Iris pigment epithelial cell (primary cell): Measurements from ENCODE around the gene JPH4.
"Not testable (repeated sequence)": the region's sequence is repeated elsewhere in the genome, so short reads cannot be mapped to it uniquely, and the experiment has no call there.

Experiments
- DNase-seq: peaks from one replicate; pipeline ENCODE4 v3.0.0-alpha.2; 2011; ENCODE audit warnings: low read depth

JPH4 gene

DNA sequence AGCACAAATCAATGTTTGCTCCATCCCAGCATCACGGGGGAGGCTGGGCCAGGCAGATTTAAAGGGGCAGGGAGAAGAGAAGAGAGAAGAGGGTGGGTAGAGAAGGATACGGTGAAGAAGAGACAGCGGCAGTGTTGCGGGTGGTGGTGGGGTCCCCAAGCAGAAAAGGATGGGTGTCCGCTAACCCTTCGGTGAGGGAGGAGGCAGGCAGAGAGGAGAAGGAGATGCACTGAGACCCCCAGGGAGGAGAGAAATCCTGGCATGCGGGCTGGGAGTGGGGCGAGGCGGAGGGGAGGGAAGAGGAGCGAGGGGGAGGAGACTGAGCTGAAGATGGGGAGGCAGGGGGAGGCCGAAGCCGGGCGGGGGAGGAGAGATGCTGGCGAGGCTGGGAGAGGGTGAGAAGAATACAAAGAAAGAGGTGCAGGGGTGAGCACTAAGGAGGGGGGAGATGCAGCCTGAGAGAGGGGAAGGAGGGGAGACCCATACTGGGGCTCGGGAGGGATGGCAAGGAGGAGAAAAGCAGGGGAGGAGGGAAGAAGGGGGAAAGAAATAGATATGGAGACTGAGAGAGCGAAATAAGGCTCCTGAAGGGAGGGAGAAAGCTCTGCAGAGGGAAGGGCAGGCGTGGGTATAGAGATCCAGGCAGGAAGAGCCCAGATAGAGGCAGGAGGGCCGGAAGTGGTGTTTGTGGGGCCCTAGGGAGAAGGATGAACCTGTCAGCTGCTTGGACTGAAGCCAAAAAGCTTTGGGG is at the start of gene JPH4:
JPH4 (minus strand) TSS at position 231 of the 751 bp plus-strand sequence. CDS start 1,337 bp downstream, outside the sequence.
- no peak for DNase-seq

- no peak for DNase-seq
These were observed 49.4 kb upstream of the JPH4 start for GRCh38 chr14:23627961-23628360.

DNA sequence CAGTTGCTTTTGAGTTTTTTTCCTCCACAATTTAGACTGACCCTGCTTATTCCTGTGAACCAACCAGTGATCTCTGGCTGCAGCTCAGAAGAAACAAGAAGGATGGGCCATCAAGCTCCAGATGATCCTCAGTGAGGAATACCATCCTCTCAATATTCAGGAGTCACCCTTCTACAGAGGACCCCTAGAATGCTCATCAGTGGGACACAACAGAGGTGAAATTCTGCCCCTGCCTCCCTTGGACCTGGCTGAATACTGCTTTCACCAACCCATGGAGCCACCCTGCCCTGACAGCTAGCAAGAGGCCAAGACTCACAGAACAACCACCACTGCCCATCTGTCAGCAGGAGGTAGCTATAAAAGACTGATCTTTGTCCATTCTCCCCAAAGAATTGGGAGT is 48.4 kb upstream of the JPH4 start:
- no peak for DNase-seq

DNA sequence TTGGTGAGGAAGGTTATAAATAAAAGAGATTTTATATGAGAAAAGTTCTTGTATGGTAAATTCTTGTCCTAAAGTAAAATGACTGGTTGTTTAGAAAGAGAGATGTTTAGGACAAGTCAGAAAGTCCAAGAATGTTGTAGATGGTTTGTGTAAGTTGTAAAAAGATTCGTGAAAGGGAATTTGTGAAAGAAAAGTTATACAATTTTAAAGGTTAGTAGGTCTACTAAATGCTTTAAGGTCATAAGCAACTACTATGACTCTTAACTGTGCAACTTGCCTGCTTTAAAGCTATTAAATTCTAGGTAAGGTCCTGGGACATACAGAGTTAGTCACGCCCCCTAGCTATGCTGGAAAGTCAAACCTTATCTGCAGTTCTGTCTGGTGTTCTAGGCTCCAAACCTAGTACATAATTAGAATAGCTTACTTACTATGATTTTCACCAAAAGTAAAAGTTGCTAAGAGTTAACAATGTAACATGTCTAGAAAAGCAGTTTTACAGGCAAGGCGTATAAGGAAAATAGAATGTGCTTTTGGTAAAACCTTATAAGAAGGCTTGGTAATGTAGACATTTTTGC is 46.3 kb upstream of the JPH4 start:
- no peak for DNase-seq

DNA sequence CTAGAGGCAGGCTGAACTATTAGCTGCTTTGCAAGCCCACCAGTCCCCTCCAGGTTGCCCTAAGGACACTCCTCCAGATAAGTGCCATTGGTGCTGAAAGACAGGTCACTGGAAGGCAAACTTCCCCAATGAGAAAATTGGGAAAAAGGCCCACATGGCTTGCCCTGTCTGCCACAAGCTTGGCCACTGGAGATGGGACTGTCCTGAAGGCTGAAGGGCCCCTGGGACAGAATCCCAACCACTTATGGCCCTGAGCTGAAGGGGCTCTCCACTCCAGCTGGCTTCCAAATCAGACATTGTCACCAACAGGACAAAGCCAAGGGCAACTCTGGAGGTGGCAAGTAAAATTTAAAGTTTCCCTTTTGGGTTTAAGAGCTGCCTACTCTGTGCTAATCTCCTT is 45.4 kb upstream of the JPH4 start:
- no peak for DNase-seq

GRCh38 chr14:23622990-23623389 is 44.4 kb upstream of the JPH4 start:
- DNase-seq: no peak

DNA sequence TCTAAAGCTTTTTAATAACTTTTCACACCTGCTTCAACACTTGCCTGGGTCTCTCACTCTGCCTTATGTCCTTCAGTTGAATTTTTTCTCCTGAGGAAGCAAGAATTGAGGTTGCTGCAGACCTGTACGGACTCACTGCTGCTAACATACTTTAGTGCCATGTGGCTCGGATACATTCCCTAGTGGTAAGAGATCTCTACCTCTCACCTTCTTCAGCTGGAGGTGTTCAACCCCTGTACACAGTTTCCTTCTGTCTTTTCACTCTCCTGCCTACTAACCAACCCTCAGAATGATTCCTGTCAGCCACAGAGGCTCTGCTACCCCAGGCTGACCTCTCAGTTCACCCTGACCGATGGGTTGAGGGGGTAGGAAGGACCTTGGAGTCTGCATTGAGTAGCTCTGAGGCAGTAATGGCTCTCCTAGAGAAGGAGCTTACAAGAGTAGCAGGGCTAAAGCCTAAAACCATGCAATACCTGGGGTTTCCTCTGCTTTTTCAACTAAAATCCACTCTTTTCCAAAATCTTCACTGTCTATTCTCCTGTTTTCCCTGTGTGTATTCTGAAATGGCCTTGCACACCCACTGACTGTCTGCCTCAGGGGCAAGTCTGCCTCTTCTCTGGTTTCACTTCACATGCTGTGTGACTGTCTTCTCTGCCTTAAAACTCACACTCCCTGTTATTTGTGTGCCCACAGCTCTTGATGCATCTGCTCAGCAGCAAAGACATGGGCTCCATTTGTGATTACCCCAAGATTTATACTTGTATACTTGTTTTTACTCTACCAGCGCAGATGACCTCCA is 43.5 kb upstream of the JPH4 start:
- no peak for DNase-seq

DNA sequence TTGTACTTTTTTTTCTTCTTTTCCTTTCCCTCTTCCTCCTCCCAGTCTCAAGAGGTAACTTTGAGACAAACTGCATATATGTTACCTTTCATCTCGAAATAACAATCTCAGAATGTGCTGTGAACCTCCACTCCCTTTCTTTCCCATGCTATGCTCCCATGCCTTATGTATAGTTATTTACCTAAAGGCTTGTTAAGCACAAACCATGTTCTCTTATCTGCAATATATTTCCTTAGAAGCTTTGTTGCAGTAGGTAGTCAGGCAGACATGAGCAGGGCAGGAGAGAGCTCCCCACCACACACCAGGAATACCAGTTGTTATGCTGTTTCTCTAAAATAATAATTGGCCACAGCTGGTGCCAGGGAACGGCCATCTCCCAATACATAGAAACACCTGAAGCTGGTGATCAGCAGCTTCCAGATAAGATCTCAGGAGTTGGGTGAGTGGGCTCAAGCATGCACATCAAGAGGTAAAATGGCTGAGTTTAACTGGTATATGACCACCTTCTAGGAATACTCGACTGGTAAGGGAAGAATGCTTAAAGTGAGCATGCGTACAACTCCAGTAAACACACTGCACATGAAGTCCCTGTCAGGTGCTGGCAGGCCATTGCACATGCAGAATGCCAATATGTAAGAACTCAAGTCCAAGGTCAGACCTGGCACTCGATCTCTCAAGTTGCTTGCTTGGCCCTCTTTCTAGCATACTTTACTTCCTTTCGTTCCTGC is 42.8 kb upstream of the JPH4 start:
- DNase-seq: no peak

GRCh38 chr14:23620177-23620702 is 41.6 kb upstream of the JPH4 start:
- DNase-seq: no peak

GRCh38 chr14:23618415-23618988 is 39.9 kb upstream of the JPH4 start:
- DNase-seq: no peak

- no peak for DNase-seq
These were observed 38.9 kb upstream of the JPH4 start for GRCh38 chr14:23617539-23617938.

- no peak for DNase-seq
These were observed 37.3 kb upstream of the JPH4 start for GRCh38 chr14:23615856-23616255.

DNA sequence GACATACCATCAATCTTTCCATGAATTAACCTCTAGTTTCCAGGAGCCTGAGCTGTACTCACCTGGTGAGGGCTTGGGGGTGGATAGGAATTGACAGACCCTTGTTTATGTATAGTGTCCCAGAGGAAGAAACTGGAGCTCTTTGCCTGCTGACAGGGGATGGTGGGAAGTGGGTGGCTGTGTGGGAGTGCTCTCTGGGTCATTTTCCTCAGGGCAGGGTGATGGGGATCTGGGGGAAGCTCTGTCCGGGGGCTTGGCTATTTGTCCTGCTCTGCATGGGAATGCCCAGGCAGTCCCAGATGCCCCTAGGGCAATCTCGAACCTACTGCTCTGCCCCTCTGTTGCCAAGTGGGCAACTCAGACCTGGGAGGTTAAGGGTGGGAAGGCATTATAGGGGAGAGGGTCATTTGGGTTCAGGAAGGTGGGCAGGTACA is 35.8 kb upstream of the JPH4 start:
- DNase-seq: no peak

- no peak for DNase-seq
These were observed 34.9 kb upstream of the JPH4 start for GRCh38 chr14:23613242-23614070.

DNA sequence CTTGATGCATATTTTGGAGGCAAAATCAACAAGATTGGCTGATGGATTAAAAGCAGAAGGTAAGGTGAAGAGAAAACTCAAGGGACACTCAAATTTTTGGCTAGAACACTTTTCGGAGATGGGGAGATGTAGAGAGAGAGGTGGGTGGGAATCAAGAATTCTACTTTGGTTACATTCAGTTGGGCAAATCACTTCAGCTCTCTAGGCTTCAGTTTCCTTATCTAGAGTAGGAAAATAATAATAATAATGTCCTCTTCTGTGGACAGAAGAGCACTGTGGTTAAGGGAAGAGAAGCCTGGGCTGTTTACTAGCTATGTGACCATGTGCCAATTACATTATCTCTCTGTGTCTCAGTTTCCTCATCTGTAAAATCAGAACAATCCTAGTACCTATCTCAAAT is 34.2 kb upstream of the JPH4 start:
- no peak for DNase-seq

- no peak for DNase-seq
These were observed 33.8 kb upstream of the JPH4 start for GRCh38 chr14:23612354-23612732.

GRCh38 chr14:23610815-23611289 is 32.3 kb upstream of the JPH4 start:
- no peak for DNase-seq

DNA sequence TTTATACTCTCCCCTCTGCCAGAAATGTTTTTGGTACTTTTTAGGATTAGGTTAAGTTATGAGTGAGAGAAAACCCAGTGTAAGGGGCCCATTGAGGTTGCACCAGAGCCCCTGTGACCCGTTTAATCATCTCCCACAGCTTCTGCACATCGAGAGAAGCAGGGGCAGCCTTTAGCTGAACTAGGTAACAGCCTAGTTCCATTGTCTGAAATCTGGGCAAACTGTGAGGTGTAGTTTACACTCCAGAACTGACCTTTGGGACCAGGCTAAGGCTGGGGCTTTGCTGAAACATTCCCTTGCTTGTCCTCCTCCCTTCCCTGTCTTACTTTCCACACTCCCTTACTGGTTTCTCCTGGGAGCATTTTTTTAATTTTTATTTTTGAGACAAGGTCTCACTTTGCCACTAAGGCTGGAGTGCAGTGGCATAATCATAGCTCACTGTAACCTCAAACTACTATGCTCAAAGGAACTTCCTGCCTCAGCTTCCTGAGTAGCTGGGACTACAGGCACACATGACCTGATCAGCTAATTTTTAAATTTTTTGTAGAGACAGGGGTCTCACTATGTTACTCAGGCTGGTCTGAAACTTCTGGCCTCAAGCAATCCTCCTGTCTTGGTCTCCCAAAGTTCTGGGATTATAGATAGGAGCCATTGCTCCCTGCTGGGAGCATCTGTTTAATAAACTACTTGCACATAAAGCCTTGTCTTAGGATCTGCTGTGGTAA is 31.7 kb upstream of the JPH4 start:
- DNase-seq: no peak

DNA sequence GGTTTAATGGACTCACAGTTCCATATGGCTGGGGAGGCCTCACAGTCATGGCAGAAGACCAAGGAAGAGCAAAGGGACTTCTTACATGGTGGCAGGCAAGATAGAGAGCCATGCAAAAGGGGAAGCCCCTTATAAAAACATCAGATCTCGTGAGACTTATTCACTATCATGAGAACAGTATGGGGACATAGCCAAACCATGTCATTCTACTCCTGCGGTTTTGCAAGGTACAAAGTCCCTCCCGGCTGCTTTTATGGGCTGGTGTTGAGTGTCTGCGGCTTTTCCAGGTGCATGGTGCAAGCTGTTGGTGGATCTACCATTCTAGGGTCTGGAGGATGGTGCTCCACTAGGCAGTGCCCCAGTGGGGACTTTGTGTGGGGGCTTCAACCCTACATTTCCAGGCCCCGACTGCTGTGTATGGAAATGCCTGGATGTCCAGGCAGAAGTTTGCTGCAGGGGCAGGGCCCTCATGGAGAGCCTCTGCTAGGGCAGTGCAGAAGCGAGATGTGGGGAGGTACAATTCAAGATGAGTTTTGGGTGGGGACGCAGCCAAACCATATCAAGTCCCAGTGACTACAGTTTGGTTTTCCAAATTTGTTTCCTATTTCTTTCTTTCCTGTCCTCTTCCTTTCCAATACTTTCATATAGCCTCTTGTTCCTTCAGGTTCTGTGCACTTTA is 31.0 kb upstream of the JPH4 start:
- DNase-seq: not testable (repeated sequence)
